Suppressor macrophage treated with lipopolysaccharide for 1 hour (primary cell): ENCODE measurements around the gene DDX52.
A peak's percentile ranks its signal among the peaks of the same experiment; 100 is the strongest.

Source experiments
- DNase-seq, 3 donors: peaks; one replicate each; pipeline ENCODE4 v3.0.0-alpha.2; 2020 to 2022

DDX52 gene

GRCh38 chr17:37574427-37574826 is 68.8 kb downstream of the DDX52 start:
- DNase-seq = no peak

DNA sequence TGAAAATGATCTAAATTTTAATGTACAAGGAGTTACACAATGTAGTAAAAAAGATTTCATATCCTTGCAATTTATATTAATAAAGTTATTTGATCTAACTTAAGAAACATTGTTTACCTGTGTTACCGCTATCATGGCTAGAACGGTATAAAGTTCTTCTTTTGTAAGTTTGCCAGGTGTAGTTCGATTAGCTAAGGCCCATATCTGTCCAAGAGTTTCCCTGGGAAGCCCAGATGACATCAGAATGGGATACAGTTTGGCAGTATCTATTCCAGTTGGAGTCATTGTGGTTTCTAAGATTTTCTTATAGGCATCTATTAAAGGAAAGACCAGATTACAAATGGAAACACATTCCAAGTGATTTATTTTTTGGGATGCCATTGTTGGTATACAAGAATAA is 71.6 kb downstream of the DDX52 start:
- no peak for DNase-seq

- peak; percentile 20 to 31 (median 28) for DNase-seq
Observed at GRCh38 chr17:37570527-37571093, 72.6 kb downstream of the DDX52 start.

DNA sequence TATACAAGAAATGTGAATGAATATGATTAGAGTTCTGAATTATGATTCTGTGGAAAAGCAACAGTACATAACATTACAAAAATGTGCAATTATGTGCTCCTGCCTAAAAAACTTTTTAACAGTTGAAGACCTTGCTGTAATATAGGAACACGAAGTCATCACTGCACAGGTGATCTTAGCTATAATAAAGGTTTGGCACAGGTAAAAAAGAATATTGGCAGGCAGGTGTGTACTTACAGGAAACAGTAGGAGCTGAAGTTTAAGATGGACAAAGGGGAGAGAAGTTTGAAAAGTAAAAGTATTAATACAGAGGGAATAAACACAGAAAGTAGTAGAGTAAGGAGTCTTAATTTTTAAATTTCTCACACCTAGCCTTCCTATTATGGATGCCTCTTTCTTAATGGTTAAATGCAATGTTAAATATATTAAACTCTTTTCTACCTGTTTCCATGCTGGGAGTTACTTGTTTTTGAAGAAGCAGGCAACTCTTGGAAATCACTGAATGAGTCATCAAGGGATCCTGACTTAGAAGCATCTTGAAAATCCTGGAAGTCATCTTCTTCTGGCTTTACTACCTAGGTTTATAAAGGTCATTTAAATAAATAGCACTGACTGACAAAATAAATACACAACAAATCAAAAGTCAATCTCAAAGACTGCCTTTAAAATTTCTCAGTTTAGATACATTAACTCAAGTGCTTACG is 74.7 kb downstream of the DDX52 start:
- DNase-seq = no peak

DNA sequence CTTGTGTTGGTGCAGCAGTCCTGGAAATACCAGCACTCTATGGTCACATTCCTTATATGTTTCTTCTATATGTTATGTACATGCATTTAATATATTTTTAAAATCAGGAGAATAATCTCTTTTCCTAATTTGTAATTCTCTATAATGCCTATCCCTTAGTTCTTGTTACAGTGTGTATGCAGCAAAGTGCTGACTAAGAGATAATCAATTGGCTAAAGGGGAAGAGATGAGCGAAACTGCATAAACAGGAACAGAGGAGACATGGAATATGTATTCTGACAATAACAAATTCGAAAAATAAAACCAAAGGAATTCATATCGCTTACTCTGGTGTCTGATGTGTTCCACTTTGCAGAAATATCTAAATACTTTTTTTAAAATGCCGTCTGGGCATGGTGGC is 75.7 kb downstream of the DDX52 start:
- DNase-seq = peak in 2 of 3 donors; percentile 3 to 8

DNA sequence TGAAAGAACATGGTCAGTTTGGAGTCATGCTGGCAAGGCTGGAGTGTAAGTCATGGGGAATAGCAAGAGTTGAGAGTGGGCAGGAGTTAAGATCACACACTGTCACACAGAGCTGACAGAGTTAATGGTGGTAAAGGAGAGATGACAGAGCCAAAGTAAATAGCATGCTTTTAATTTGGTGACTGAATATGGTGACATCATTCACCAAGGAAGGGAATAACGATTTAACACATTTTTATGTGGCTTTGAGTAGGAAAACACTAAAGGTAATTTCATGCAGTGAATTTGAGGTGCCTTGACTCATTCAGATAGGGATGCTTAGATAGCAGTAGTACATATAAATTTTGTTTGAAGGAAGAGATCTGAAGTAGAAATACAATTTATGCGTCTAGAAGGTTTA is 76.1 kb downstream of the DDX52 start:
- no peak for DNase-seq

GRCh38 chr17:37564252-37564651 is 79.0 kb downstream of the DDX52 start:
- DNase-seq = no peak

- no peak for DNase-seq
Observed at GRCh38 chr17:37562016-37562745, 81.1 kb downstream of the DDX52 start.
